Retinal pigment epithelial cell (primary cell): ENCODE data around the gene PTPRN2.

Source experiments
- DNase-seq: peaks from one replicate; pipeline ENCODE4 v3.0.0-alpha.2; 2010; ENCODE audit warnings: low read depth
- H3K4me3 ChIP-seq: 2 replicates; pipeline ENCODE4 v1.5.1; 2011; ENCODE audit warnings: mild to moderate bottlenecking, low read length, control low read depth, moderate library complexity
- CTCF ChIP-seq: conservative IDR thresholded peaks from 2 replicates; pipeline ENCODE4 v1.5.1; 2011; ENCODE audit warnings: low read depth, low read length, control low read depth, inconsistent platforms

The PTPRN2 gene

GRCh38 chr7:158494162-158494586 lies 93.4 kb downstream of the PTPRN2 start:
- TF ChIP-seq CTCF = no peak
- no peak for DNase-seq
- no peak overlapping the region for H3K4me3 ChIP-seq

GRCh38 chr7:158492367-158492764 lies 95.3 kb downstream of the PTPRN2 start:
- no peak overlapping the region for H3K4me3 ChIP-seq
- TF ChIP-seq CTCF = no peak
- DNase-seq = no peak

GRCh38 chr7:158491094-158491493 lies 96.5 kb downstream of the PTPRN2 start:
- TF ChIP-seq CTCF = no peak
- DNase-seq = no peak
- no peak overlapping the region for H3K4me3 ChIP-seq

- TF ChIP-seq CTCF = no peak
- DNase-seq = no peak
- no peak overlapping the region for H3K4me3 ChIP-seq
Observed at GRCh38 chr7:158490171-158490782, 97.3 kb downstream of the PTPRN2 start.

GRCh38 chr7:158489462-158490155 lies 98.0 kb downstream of the PTPRN2 start:
- DNase-seq = no peak
- no peak for TF ChIP-seq CTCF

GRCh38 chr7:158488181-158488971 lies 99.2 kb downstream of the PTPRN2 start:
- no peak for DNase-seq
- no peak overlapping the region for H3K4me3 ChIP-seq
- TF ChIP-seq CTCF = no peak

More at GRCh38 chr7:158489462-158490155, 98.0 kb downstream of the PTPRN2 start:
- no peak overlapping the region for H3K4me3 ChIP-seq
